ENCODE measurements around the gene SF3B4.

SF3B4 gene

DNA sequence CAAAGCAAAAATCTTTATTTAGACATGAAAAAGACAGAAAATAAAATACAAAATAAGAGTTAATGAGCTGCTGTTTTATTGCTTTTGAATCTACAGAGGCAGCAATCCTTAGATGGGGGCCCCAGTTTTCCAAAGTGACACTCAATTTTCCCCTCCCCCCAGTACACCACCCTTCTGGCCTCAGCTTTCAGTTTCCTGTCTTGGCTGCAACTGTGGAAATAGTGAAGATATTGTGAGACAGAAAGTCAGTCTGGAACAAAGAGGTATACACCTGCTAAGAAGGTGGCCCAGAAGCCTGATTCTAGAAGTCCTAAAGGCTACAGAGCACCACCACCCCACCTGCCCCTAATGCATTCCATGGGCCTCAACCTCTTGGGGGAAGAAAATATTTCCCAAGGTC is 10.2 kb upstream of the SF3B4 start:
- no peak for DNase-seq
- Histone ChIP-seq H2BK5ac (ENCODE audit: low read length) (no peak overlapping the region), H4K5ac (ENCODE audit: low read length) (no peak overlapping the region), H3K27me3 (ENCODE audit: insufficient read depth, low read length, poor library complexity) (no peaks in the 10 kb centered on the region), H3K18ac (ENCODE audit: low read length) (no peak overlapping the region), H3K36me3 (ENCODE audit: control insufficient read depth, insufficient read depth, low read length) (no peaks in the 10 kb centered on the region), H2BK120ac (ENCODE audit: low read depth, low read length) (no peak overlapping the region), H3K4me3 (ENCODE audit: low read length) (no peak overlapping the region), H3K9ac (ENCODE audit: low read length) (no peak overlapping the region), H3K23ac (ENCODE audit: low read length) (no peak overlapping the region), H2AK5ac (ENCODE audit: low read length) (no peak overlapping the region), H3K4me2 (ENCODE audit: low read length) (no peak overlapping the region), H4K8ac (ENCODE audit: low read depth, low read length) (no peak overlapping the region), H3K27ac (ENCODE audit: low read depth, low read length) (no peak overlapping the region), H2BK15ac (replicated peaks; ENCODE audit: low read depth) (no peak overlapping the region), H3K79me1 (ENCODE audit: low read length) (no peaks in the 10 kb centered on the region), H3K4ac (ENCODE audit: low read depth, low read length) (no peak overlapping the region), H3K79me2 (ENCODE audit: control insufficient read depth, insufficient read depth, low read length) (no peaks in the 10 kb centered on the region), H3K4me1 (ENCODE audit: control insufficient read depth, low read depth, low read length) (peaks cover 2% of the 10 kb centered on the region), H3K56ac (ENCODE audit: low read length) (no peak overlapping the region)

- H2AK5ac ChIP-seq (ENCODE audit: low read length) = no peak overlapping the region
- no peak overlapping the region for H3K18ac ChIP-seq (ENCODE audit: low read length)
- H3K9ac ChIP-seq (ENCODE audit: low read length) = peak overlapping the region; percentile 38
- peak overlapping the region; percentile 64 for H3K4me2 ChIP-seq (ENCODE audit: low read length)
- H3K4ac ChIP-seq (ENCODE audit: low read depth, low read length) = peak overlapping the region; percentile 36
- no peak overlapping the region for H3K4me3 ChIP-seq (ENCODE audit: low read length)
- no peak overlapping the region for H2BK5ac ChIP-seq (ENCODE audit: low read length)
- DNase-seq = peak; percentile 80
- no peak overlapping the region for H2BK15ac ChIP-seq (replicated peaks; ENCODE audit: low read depth)
- no peak overlapping the region for H4K8ac ChIP-seq (ENCODE audit: low read depth, low read length)
- H3K79me1 ChIP-seq (ENCODE audit: low read length) = no peaks in the 10 kb centered on the region
- H3K79me2 ChIP-seq (ENCODE audit: control insufficient read depth, insufficient read depth, low read length) = no peaks in the 10 kb centered on the region
- H3K4me1 ChIP-seq (ENCODE audit: control insufficient read depth, low read depth, low read length) = peaks cover 2% of the 10 kb centered on the region
- peak overlapping the region; percentile 17 for H3K56ac ChIP-seq (ENCODE audit: low read length)
- H3K23ac ChIP-seq (ENCODE audit: low read length) = no peak overlapping the region
- H4K5ac ChIP-seq (ENCODE audit: low read length) = no peak overlapping the region
- no peaks in the 10 kb centered on the region for H3K36me3 ChIP-seq (ENCODE audit: control insufficient read depth, insufficient read depth, low read length)
- no peaks in the 10 kb centered on the region for H3K27me3 ChIP-seq (ENCODE audit: insufficient read depth, low read length, poor library complexity)
- H3K27ac ChIP-seq (ENCODE audit: low read depth, low read length) = no peak overlapping the region
- no CpG with 5 or more reads among the region's 8 CpGs for WGBS (ENCODE audit: extremely low coverage, insufficient coverage, low lambda C conversion rate)
- no peak overlapping the region for H2BK120ac ChIP-seq (ENCODE audit: low read depth, low read length)
Measured at GRCh38 chr1:149936992-149937705, 9.5 kb upstream of the SF3B4 start.

DNA sequence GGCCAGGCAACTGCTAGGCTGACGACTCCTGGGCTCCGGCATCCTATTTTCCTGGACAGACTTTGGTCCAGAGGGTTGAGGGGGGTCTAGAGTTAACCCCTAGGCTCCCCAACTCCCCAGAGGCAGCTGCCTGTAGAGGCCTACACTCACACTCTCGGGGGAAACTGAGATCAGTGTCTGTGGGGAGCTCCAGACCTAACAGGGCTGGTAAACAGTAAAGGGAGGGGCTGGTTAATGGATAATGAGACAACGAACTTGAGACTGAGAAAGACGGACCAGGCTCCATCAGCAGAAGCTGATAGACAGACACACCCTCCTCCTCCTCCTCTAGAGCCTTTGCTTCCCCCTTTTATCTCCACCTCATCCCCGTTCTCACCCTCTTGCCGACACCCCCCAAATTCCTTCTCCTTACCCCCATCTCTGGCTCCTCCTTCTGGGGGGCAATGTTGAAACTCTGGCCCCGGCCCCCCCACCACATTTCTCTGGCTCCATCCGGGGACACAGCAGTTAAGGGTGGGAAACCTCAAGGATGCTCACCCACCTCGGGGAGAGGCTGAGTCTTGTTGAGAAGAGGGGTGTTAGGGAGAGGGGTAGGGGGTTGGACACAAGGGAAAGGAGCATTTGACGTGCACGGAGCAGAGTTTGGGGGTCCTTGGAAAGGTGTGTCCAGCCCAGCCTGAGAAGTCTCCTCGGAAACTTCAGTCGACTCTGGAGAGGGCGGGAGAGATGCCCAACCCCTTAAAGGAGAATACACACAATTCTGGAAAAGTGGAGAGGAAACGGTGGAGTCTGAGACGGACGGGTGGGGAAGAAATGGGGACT is 8.8 kb upstream of the SF3B4 start, which contains the start of gene MTMR11:
Gene MTMR11 (minus strand): TSS at position 710 of the 822 bp plus-strand sequence. CDS start 232 bp downstream, at position 478.
- H3K4me2 ChIP-seq (ENCODE audit: low read length) = peak within 1 kb of the TSS; percentile 64
- H3K18ac ChIP-seq (ENCODE audit: low read length) = no peak within 1 kb of the TSS
- peaks cover 2% of the 10 kb centered on the region for H3K36me3 ChIP-seq (ENCODE audit: control insufficient read depth, insufficient read depth, low read length)
- no peak within 1 kb of the TSS for H2BK15ac ChIP-seq (replicated peaks; ENCODE audit: low read depth)
- no peaks in the 10 kb centered on the region for H3K27me3 ChIP-seq (ENCODE audit: insufficient read depth, low read length, poor library complexity)
- H3K4me3 ChIP-seq (ENCODE audit: low read length) = peak within 1 kb of the TSS; percentile 31
- no CpG with 5 or more reads among the region's 18 CpGs for WGBS (ENCODE audit: extremely low coverage, insufficient coverage, low lambda C conversion rate)
- H3K27ac ChIP-seq (ENCODE audit: low read depth, low read length) = no peak within 1 kb of the TSS
- no peak within 1 kb of the TSS for H2BK5ac ChIP-seq (ENCODE audit: low read length)
- H3K4ac ChIP-seq (ENCODE audit: low read depth, low read length) = peak within 1 kb of the TSS; percentile 36
- H3K23ac ChIP-seq (ENCODE audit: low read length) = no peak within 1 kb of the TSS
- no peak within 1 kb of the TSS for H4K8ac ChIP-seq (ENCODE audit: low read depth, low read length)
- H3K79me2 ChIP-seq (ENCODE audit: control insufficient read depth, insufficient read depth, low read length) = no peaks in the 10 kb centered on the region
- H3K4me1 ChIP-seq (ENCODE audit: control insufficient read depth, low read depth, low read length) = peaks cover 2% of the 10 kb centered on the region
- H2BK120ac ChIP-seq (ENCODE audit: low read depth, low read length) = no peak within 1 kb of the TSS
- H3K79me1 ChIP-seq (ENCODE audit: low read length) = no peaks in the 10 kb centered on the region
- H4K5ac ChIP-seq (ENCODE audit: low read length) = no peak within 1 kb of the TSS
- peak; percentile 58 for DNase-seq
- no peak within 1 kb of the TSS for H2AK5ac ChIP-seq (ENCODE audit: low read length)
- H3K9ac ChIP-seq (ENCODE audit: low read length) = peak within 1 kb of the TSS; percentile 62
- peak within 1 kb of the TSS; percentile 80 for H3K56ac ChIP-seq (ENCODE audit: low read length)

- Histone ChIP-seq H4K5ac (ENCODE audit: low read length) (no peak overlapping the region), H3K56ac (ENCODE audit: low read length) (no peak overlapping the region), H3K4me3 (ENCODE audit: low read length) (no peak overlapping the region), H2BK5ac (ENCODE audit: low read length) (no peak overlapping the region), H3K18ac (ENCODE audit: low read length) (no peak overlapping the region), H3K4me2 (ENCODE audit: low read length) (no peak overlapping the region), H3K4me1 (ENCODE audit: control insufficient read depth, low read depth, low read length) (peaks cover 2% of the 10 kb centered on the region), H4K8ac (ENCODE audit: low read depth, low read length) (no peak overlapping the region), H3K36me3 (ENCODE audit: control insufficient read depth, insufficient read depth, low read length) (peaks cover 2% of the 10 kb centered on the region), H3K23ac (ENCODE audit: low read length) (no peak overlapping the region), H3K9ac (ENCODE audit: low read length) (no peak overlapping the region), H3K27ac (ENCODE audit: low read depth, low read length) (no peak overlapping the region), H3K79me2 (ENCODE audit: control insufficient read depth, insufficient read depth, low read length) (no peaks in the 10 kb centered on the region), H2BK120ac (ENCODE audit: low read depth, low read length) (no peak overlapping the region), H3K79me1 (ENCODE audit: low read length) (no peaks in the 10 kb centered on the region), H3K4ac (ENCODE audit: low read depth, low read length) (no peak overlapping the region), H2AK5ac (ENCODE audit: low read length) (no peak overlapping the region), H3K27me3 (ENCODE audit: insufficient read depth, low read length, poor library complexity) (no peaks in the 10 kb centered on the region), H2BK15ac (replicated peaks; ENCODE audit: low read depth) (no peak overlapping the region)
- no peak for DNase-seq
- no CpG with 5 or more reads among the region's 2 CpGs for WGBS (ENCODE audit: extremely low coverage, insufficient coverage, low lambda C conversion rate)
Measured at GRCh38 chr1:149934356-149934755, 6.8 kb upstream of the SF3B4 start.

GRCh38 chr1:149933208-149933607 is 5.6 kb upstream of the SF3B4 start:
- DNase-seq = no peak
- H3K4me1 ChIP-seq (ENCODE audit: control insufficient read depth, low read depth, low read length) = no peaks in the 10 kb centered on the region
- H3K4me3 ChIP-seq (ENCODE audit: low read length) = no peak overlapping the region
- no peak overlapping the region for H3K18ac ChIP-seq (ENCODE audit: low read length)
- H3K4ac ChIP-seq (ENCODE audit: low read depth, low read length) = no peak overlapping the region
- no peak overlapping the region for H4K5ac ChIP-seq (ENCODE audit: low read length)
- peaks cover 2% of the 10 kb centered on the region for H3K36me3 ChIP-seq (ENCODE audit: control insufficient read depth, insufficient read depth, low read length)
- no CpG with 5 or more reads among the region's 4 CpGs for WGBS (ENCODE audit: extremely low coverage, insufficient coverage, low lambda C conversion rate)
- no peak overlapping the region for H3K9ac ChIP-seq (ENCODE audit: low read length)
- H3K27ac ChIP-seq (ENCODE audit: low read depth, low read length) = no peak overlapping the region
- H3K56ac ChIP-seq (ENCODE audit: low read length) = no peak overlapping the region
- no peak overlapping the region for H2AK5ac ChIP-seq (ENCODE audit: low read length)
- no peak overlapping the region for H2BK120ac ChIP-seq (ENCODE audit: low read depth, low read length)
- no peak overlapping the region for H4K8ac ChIP-seq (ENCODE audit: low read depth, low read length)
- no peak overlapping the region for H2BK15ac ChIP-seq (replicated peaks; ENCODE audit: low read depth)
- no peaks in the 10 kb centered on the region for H3K79me2 ChIP-seq (ENCODE audit: control insufficient read depth, insufficient read depth, low read length)
- no peaks in the 10 kb centered on the region for H3K79me1 ChIP-seq (ENCODE audit: low read length)
- no peak overlapping the region for H3K4me2 ChIP-seq (ENCODE audit: low read length)
- H2BK5ac ChIP-seq (ENCODE audit: low read length) = no peak overlapping the region
- H3K27me3 ChIP-seq (ENCODE audit: insufficient read depth, low read length, poor library complexity) = no peaks in the 10 kb centered on the region
- no peak overlapping the region for H3K23ac ChIP-seq (ENCODE audit: low read length)
